ENCODE data around the gene BRMS1.
"Not testable (repeated sequence)": the region's sequence is repeated elsewhere in the genome, so short reads cannot be mapped to it uniquely, and the experiment has no call there.

Gene BRMS1

GRCh38 chr11:66310803-66311440, 34.0 kb downstream of the BRMS1 start:
- not testable (repeated sequence) for DNase-seq (ENCODE audit: low read depth, low spot score)

DNA sequence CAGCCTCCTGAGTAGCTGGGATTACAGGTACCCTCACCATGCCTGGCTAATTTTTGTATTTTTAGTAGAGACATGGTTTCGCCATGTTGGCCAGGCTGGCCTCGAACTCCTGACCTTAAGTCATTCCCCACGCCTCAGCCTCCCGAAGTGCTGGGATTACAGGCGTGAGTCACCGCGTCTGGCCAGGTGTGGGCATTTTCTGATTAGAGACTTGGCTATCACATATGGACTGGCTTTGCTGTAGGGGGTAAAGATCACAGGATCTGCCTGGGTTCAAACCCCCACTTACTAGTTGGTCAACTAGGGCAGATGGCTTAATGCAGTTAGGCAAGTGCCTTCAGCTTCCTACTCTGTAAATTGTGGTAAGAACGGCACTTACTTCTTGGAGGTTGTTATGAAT, 34.6 kb downstream of the BRMS1 start:
- no peak for DNase-seq (ENCODE audit: low read depth, low spot score)

DNA sequence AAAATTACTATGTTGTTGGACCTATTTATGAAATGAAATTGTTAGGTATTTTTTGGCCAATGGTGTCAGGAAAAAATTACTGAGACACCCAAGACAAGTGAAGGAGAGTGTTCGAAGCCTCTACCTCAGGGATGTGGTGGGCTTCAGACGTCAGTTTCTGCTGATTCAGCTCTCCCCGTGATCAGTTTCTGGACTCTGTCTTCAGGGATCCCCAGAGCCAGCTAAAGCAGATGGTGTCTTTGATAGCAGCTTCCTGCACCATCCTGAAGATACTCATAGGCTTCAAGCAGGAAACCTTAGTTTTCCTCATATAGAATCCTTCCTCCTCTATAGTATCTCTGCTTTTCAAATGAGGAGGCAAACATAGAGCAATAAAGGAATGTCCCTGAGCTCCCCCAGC, 35.4 kb downstream of the BRMS1 start:
- DNase-seq (ENCODE audit: low read depth, low spot score) = no peak

DNA sequence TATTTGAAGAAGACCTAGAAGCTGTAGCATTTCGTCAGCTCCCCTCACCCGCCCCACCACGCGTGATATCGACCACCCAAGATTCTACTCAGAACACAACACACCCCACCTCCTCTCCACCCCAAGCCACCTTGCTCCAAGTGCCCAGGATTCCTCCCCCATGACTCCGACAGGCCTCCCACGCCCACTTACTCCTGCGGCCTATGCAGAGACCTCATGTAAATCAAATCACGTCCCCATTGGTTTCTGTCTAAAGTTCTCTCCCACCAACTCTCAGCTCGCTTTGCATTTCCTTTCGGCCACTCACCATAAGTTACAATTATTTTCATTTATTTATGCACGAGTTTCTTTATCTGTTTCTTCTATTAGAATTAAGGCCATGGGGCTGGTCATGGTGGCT, 42.2 kb downstream of the BRMS1 start:
- DNase-seq (ENCODE audit: low read depth, low spot score) = no peak

GRCh38 chr11:66299186-66299585, 45.7 kb downstream of the BRMS1 start:
- no peak for DNase-seq (ENCODE audit: low read depth, low spot score)

DNA sequence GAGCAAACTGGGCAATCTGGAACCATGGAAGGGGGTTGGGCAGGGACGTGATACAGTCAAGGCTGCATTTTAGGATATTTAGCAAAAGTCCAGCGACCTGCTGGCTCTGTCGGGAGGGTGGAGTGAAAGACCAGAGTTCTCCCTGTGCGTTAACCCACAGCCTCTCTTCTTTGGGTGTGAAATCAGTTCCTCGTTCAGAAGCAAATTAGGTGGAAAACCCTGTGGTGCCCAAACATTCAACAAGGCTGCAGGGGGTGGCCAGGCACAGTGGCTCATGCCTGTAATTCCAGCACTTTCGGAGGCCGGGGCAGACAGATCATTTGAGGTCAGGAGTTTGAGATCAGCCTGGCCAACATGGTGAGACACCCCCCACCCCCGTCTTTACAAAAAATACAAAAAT, 47.3 kb downstream of the BRMS1 start:
- no peak for DNase-seq (ENCODE audit: low read depth, low spot score)

- no peak for DNase-seq (ENCODE audit: low read depth, low spot score)
These were observed 50.0 kb downstream of the BRMS1 start for GRCh38 chr11:66294626-66295620.

DNA sequence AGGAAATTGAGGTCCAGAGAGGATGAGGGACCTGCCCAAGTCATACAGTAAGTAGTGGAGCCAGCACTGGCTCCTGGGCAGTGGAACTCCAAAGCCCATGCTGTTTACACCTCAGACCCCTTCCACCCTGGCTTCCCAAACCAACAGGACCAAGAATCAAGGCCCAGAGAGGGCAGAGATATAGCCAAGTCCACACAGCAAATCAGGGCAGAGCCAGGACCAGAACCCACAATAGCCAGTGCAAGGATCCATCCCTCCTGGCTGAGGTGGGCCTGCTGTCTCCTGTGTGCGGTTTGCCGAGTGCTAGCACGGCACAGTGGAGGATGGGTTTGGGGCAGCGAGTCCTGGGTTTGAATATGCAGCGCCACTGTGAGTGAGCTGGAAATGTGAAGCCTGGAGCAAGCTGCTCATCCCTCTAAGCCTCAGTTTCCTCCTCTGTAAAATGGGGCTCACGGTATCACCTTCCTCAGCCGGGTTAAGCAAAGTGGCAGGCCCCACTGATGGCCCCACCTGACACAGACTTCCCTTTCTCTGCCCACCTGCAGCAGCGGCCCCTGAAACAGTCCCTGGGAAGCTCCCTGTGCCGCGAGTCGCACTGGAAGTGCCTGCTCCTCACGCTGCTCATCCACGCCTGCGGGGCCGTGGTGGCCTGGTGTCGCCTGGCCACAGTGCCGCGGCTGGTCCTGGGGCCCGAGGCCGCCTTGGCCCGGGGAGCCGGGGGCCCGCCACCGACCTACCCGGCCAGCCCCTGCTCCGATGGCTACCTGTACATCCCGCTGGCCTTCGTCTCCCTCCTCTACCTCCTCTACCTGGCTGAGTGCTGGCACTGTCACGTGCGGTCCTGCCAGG, 50.9 kb downstream of the BRMS1 start:
- no peak for DNase-seq (ENCODE audit: low read depth, low spot score)

- no peak for DNase-seq (ENCODE audit: low read depth, low spot score)
These were observed 51.6 kb downstream of the BRMS1 start for GRCh38 chr11:66293352-66293751.

DNA sequence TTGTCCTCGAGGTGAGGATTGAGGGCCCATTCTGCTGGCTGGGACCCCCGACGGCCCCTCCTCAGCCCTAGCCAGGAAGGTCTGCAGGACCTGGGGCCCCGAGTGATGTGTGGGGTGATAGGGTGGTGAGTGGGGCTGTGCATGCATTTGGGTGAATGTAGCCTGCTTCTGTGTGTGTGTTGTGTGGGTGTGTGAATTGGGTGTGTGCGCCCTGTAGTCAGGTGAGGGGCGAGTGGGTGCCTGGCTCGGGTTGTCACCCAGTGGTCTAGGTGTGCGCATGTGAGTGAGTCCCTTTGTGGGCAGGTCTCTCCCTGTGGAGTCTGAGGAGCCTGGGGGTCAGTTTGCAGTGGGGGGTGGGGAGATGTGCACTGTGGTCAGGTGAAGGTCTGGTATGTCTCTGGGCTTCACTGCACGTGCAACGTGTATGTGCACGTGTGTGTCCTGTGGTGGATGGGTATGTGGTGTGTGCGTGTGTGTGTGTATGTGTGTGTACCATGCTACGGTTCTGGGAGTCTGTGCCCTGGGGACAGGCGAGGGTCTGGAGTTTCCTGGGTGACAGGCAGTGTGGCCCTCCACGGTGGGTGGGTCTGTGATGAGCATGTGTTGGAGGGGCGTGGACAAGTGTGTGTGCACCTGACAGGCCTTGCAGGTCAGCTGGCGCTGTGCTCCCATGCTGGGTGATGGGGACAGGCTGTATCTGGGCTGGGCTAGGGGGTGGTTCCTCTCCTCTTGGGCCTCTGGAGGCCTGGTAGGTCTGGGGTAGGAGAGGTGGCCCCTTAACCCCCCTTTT, 52.2 kb downstream of the BRMS1 start:
- DNase-seq (ENCODE audit: low read depth, low spot score) = no peak

- DNase-seq (ENCODE audit: low read depth, low spot score) = no peak
These were observed 53.0 kb downstream of the BRMS1 start, which contains the start of gene TMEM151A for GRCh38 chr11:66291706-66292542. TSS of gene TMEM151A (plus strand) at chr11:66291894. CDS start at chr11:66292014, 120 bp downstream.

GRCh38 chr11:66291303-66291705, 53.6 kb downstream of the BRMS1 start:
- DNase-seq (ENCODE audit: low read depth, low spot score) = no peak

DNA sequence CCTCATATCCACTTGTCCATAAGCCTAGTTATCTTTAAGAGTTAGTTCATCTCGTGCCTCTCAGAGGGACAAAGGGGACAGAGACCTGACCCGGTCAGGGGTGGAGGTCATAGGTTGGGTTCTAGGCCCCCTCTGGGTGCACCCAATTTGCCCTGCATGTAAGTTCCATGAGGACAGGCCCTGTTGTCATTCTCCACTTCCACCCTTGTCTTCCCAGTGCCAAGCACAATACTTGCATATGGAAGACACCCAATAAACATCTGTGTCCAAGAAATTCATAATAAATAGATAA, 54.6 kb downstream of the BRMS1 start:
- no peak for DNase-seq (ENCODE audit: low read depth, low spot score)

DNA sequence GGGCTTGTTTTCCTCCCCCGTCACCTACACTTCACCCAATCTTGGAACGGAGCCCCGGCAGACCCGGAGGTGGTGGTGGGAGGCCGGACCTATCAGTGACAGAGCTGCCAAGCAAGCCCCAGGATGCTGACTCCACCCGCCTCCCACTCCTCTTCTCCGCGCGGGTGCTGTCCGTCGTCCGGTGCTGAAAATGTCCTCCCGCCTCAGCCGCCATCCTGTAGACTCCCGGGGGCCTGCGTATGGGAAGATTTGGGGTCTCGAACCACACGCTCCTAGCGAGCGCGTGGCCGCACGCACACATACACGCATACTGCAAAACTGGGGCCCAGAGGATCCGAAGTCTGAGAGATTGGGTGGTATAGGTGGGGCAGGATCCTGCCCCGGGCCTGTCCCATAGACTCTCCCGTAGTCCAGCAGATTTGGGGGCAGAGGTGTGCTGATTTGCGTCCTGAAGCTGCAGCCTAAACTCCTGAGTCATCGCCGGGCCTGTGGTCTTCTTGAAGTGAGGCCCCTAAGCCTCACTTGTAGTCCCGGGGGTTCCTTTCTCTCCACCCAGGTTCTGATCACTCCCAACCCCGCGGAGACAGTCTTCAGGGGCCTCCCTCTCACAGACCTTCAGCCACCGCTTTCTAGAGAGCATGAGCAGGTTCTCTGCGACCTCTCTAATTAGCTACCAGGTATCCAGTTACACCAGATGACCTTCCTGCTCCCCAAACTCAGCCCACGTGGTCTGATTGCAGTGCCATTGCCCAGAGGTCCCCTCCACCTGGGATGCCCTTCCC, 55.2 kb downstream of the BRMS1 start:
- DNase-seq (ENCODE audit: low read depth, low spot score) = no peak

- peak; percentile 97 for DNase-seq (ENCODE audit: low read depth, low spot score)
These were observed 56.0 kb downstream of the BRMS1 start, which contains the start of gene YIF1A for GRCh38 chr11:66288671-66289547. TSS of gene YIF1A (minus strand) at chr11:66289143. CDS start at chr11:66288985, 158 bp downstream.

DNA sequence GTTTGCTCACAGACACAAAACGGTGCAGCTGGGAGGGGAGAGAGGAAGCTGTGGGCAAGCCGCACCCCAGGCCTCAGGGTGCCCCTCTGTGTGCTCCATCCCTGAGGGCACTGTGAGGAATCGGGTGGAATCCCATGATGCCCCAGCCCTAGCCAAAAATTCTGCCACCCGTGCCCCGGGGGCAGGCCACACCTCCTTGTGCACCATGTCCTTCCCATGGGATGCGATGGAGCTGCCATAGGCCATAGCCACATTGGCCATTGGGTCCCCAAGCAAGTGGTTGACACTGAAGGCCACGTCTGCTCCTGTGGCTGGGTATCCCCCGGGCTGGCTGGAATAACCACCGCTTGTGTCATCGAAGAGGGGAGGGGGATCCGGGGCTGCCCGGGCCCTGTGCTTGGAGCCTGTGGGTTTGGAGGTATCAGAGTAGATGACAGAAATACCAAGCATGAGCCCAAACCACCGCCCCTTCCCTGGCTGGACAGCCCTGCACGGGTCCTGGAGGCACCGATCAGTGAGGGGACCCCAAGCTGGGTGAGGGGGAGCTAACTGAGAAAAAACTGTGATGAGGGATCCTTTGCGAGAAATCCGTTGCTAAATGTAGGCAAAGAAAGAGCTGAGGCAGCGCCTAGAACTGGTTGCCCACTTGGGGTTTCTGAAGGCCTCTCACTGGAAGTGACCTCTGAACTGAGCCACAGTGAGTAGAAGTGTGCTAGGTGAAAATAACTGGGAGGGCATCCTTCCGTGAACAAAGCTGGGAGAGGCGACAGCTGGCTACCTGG, 56.8 kb downstream of the BRMS1 start:
- DNase-seq (ENCODE audit: low read depth, low spot score) = no peak
